NK-92 (cell line): ENCODE results near the gene MAT2A.
A peak's percentile ranks its signal among the peaks of the same experiment; 100 is the strongest.

Source experiments
- DNase-seq: peaks from one replicate; lab custom pipeline; 2025; ENCODE audit not compliant: unreplicated experiment; lab: John Stamatoyannopoulos, UW

Gene MAT2A

DNA sequence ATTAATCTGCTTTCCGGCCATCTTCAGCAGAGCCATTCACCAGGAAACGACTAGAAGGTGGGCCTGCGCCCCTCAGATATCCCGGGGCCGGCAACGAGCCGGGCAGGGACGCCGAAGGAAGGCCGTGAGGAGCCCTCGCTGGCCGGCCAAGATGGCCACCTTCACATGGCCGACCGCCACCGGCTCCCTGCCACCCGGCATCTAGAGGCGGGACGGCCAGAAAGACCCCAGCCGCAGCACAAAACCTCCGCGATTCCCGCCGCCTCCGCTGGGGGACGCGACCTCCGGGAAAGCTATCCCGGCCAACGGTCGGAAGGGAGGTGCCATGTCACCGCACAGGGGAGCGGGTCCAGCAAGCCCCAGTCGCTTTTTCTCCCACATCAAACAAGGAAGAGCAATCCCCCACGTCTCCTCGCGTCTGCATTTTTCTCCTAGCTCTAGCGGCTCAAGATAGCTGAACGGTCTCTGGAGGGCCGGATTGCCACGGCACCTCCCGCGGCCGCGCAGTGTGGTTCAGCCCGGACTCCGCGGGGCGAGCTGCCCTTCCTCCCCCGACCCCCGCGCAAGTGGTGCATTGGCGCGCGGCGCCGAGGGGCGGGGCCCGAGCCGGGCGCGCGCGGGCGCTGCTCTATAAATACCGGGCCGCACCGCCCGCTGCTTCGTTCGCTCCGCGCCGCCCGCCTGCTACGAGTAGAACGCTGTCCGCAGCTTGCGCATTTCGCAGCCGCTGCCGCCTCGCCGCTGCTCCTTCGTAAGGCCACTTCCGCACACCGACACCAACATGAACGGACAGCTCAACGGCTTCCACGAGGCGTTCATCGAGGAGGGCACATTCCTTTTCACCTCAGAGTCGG is at the start of gene MAT2A:
TSS of gene MAT2A (plus strand) at position 662 of the 854 bp plus-strand sequence. CDS start at position 782, 120 bp downstream.
- peak; percentile 9 for DNase-seq

DNA sequence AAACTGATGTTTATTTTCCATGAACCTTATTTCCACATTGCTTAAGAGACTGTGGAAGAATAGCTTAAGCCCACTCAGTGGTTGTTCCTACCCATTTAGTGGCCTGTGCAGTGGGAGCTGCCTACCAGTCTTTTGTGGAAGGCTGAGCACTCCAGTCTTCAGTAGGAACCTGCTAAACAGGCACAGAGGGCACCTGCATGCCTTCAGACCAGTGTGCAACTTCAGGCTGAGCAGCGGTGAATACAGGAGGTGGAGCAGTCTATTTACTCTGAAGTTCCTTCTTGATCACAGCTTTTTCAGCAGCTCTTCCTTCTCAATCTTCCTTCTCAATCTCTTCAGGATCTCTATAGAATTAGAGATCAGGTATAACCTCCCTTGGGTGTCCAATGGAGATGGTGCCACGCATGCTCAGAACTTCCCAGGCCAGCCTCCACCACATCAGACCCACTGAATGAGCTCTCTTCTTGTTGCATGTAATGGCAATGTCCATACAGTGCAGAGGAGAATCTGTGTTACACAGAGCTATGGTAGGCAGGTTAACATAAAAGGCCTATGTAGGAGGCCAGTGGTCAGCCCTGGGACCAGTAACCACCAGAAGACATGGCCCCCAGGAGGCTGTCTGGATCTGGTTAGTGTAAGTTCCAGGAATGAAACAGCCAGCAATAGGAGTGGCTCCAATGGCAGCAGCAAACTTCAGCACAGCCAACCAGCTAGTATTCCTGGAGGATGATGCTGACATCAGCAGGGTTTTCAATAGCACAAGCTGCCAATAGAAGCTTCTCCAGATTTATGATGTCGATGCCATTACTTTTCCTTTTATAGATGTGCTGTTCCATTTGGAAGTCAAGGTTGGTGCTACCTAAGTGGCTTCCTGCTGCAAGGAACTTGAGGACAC is 47.9 kb upstream of the MAT2A start:
- DNase-seq = no peak

GRCh38 chr2:85496436-85496835 is 42.5 kb upstream of the MAT2A start:
- DNase-seq = no peak

- no peak for DNase-seq
Measured at GRCh38 chr2:85497944-85498630, 40.9 kb upstream of the MAT2A start.

DNA sequence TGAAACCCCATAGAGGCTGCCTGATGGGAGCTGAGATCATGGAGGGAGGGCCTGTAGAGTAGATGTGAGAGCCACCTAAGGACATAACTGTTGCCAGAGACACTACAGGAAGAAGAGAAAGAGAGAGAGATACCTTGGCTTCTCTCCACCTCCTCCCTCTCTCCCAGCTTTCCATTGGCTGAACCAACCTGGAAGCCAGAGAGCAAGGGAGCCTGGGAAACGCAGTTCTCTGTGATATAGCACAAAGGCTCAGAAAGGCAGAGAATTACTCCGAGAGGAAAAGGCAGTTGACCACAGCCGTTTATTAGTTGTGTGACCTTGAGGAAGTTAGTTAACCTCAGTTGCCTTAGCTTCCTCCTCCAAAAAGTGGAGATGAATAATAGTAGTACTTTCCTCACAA is 37.7 kb upstream of the MAT2A start:
- no peak for DNase-seq

GRCh38 chr2:85502720-85503119 is 36.2 kb upstream of the MAT2A start:
- DNase-seq = no peak

DNA sequence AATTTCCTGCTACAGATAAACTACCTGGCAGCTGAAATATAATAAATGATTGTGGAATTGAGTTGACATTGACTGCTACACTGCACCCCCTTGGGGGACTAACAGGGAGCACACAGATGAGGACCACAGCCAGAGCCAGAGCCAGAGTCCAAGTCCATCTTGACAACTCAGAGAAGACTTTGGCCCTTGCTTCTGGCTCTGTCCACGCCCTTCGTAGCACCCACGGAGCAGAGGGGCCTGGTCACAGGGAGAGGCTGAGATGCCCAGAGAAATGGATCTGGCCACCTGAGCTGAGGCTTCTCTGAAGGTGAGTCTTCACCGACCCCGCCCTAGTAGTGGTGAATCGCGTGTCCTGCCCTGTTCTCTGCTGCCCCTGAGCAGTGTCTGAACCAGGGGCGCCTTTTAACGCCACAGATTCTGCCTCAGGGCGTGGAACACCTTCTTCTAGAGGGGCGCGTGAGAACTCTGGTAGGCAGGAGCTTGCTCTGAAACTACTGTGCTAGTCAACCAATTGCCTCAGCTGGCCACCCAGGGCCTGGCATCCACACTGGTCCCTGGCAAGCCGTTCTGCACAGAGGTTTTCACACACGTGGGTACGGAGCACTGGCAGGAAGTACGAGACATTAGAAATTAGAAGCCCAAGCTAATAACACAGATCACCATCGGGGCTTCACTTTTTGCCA is 35.7 kb upstream of the MAT2A start:
- no peak for DNase-seq

- DNase-seq = no peak
Measured at GRCh38 chr2:85503851-85504777, 34.9 kb upstream of the MAT2A start.

DNA sequence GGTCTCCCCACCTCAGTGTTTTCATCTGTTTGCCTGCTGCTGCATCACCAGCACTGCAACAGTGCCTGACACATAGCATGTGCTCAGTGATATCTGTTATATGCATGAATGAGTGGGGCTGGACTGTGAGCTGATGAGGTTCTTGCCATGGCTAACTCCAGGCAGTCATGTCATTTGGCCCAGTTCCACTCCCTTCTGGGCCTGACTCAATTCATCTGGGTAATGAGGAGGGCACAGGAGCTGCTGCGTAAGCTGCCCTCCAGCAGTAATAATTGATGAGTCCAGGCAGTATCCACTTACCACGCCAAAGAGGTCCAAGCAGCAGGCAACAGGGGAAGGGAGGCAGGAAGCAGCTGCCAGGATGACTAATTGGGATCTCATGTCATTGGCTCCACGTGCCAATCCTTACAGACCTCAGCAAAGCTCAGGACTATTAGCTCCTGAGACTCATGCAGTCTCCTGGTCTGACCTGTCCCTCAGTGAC is 34.1 kb upstream of the MAT2A start:
- DNase-seq = no peak

DNA sequence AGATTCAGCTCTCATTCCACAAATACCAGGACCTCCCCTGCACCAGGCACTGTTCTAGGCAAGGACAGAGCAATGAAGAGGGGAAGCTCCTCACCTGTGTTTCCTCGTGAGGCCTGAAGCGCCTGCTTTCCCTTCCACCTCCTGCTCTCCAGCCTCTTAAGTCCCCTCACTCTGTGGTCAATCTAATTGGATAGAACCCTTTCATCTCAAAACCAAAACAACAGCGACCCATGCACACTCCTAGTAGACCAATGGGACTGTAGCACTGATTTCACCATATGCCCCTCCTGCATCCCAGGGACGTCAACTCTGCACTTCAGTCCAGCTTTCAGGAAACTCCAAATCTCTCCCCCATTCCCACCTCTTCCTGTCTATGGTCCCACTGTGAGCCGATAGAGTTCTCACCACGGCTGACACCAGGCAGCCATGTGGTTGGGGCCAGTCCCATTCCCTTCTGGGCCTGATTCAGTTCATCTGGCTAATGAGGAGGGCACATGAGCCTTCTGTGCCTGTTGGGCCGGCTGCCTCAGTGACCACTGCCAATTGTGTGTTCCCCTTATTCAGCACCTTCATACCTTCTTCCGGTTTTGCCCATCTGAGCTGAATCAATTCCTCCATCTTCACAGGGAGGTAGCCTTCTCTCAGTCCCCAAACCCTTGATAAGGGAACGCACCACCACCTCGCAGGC is 33.3 kb upstream of the MAT2A start:
- DNase-seq = no peak

DNA sequence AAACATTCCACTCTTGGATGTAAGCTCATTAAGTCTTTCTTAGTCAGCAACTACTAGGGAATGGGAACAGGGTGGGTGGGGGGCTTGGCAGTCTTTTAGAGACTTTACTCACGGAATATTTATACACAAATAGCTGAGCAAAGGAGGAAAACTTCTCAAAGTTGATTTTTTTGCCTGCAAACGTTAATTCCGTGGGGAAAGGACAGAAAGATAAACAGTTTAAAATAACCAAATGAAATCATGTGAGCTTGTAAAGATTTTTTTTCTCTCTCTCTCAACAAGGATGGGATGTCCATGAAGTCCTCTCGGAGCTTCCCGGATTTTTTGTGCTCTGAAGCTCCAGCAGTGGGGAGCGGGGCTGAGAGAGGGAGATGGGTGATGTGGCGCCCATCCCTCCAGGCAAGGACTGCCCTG is 32.2 kb upstream of the MAT2A start:
- no peak for DNase-seq

GRCh38 chr2:85511008-85511811 is 27.8 kb upstream of the MAT2A start:
- no peak for DNase-seq

DNA sequence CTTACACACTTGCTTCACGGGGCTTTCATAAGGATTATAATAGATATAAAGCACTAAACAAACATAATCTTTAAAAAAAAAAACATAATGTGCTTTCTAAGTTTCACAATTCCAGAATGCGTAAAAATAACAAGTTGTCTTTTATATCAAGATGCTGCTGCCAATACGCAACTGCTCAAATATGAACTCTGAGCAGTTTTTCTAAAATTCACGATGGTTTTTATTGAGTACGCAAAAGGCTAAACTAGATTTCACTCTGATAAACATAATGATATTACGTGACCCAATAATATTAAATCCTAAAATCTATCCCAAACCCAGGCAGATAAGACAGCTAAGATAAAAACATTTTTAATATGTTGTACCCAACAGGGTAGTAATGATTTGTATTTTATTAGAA is 24.6 kb upstream of the MAT2A start:
- DNase-seq = no peak

DNA sequence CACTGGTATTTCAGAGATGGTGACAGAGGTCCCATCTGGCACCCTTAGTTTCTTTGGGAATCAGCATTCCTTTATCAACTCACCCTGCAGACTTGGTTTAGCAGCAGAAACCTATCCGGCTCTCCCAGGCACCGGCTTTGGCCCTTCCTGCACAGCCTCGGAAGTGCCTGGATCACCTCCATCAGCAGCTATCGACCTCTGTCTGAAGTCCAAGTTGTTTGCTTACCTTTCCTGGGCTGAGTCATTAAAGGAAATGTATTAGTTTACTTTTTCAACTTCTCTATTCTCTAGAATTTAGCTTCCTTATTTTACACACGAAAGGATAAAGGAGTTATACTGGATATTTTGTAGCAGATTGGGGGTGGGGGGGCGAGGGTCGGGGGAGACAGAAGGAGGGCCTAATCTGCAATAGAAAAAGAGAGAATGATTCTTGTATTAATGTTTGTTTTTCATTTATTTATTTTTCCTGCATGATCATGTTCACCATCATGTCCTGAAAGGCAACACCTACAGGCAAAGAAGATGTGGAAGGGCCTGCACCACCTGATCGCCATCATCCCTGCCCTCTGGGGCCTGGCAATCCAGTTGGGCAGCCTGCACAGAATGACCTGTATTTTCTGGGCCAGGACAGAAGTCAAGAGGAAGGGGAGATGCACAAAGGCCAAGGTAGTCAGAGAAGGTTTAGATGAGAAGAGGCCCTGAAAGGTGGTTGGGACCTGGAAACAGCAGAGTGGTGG is 22.1 kb upstream of the MAT2A start:
- no peak for DNase-seq

- DNase-seq = no peak
Measured at GRCh38 chr2:85522090-85522647, 16.8 kb upstream of the MAT2A start.

DNA sequence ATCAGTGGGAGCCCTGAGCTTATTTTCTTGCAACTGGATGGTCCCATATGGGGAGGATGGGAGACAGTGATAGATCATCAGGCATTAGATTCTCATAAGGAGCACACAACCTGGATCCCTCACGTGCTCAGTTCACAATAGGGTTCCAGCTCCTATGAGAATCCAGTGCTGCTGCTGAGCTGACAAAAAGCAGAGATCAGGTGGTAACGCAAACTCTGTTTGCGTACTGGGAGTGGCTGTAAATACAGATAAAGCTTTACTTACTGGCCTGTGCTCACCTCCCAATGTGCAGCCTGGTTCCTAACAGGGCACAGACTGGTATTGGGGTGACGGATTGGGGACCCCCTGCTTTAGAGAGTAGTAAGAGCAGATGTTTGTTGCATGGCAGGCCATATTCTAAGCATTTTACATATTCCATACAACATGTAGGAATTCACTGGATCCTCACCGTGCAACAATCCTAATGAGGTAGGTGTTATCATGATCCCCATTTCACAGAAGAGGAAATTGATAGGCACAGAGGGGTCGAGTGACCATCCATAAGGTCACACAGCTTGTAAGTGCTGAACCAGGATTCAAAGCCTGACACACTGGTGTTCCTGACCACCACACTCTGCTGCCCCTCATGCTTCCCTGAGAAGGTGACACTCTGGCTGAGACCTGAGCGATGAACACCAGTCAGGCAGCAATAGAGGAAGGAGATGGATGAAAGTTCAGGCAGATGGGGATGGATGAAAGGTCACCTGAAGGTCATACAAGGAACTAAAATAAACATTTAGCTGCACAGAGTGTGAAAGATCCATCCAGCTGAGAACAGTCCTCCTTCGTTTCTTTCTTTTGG is 15.7 kb upstream of the MAT2A start:
- DNase-seq = no peak
